8988T (cell line): Measurements from ENCODE around the gene E2F6.

Experiments used
- DNase-seq: peaks from one replicate; pipeline ENCODE4 v3.0.0; 2011

Gene E2F6

GRCh38 chr2:11465485-11466306, at the start of gene E2F6:
E2F6 (minus strand) TSS chr2:11466161; CDS start chr2:11465879, 282 bp downstream.
- peak; percentile 81 for DNase-seq

- no peak for DNase-seq
These were observed 49.6 kb upstream of the E2F6 start for GRCh38 chr2:11515490-11515981.

- no peak for DNase-seq
These were observed 48.9 kb upstream of the E2F6 start for GRCh38 chr2:11514904-11515303.

- no peak for DNase-seq
These were observed 48.2 kb upstream of the E2F6 start for GRCh38 chr2:11514081-11514730.

- DNase-seq, result no peak
These were observed 47.4 kb upstream of the E2F6 start for GRCh38 chr2:11513319-11513718.

- no peak for DNase-seq
These were observed 46.5 kb upstream of the E2F6 start for GRCh38 chr2:11512431-11512830.

- DNase-seq, result no peak
These were observed 43.8 kb upstream of the E2F6 start for GRCh38 chr2:11509657-11510360.

- DNase-seq, result no peak
These were observed 42.3 kb upstream of the E2F6 start for GRCh38 chr2:11508279-11508678.

- no peak for DNase-seq
These were observed 41.6 kb upstream of the E2F6 start for GRCh38 chr2:11507517-11507916.

GRCh38 chr2:11506611-11506969, 40.6 kb upstream of the E2F6 start:
- no peak for DNase-seq

GRCh38 chr2:11505652-11506610, 40.0 kb upstream of the E2F6 start:
- DNase-seq, result no peak

GRCh38 chr2:11503354-11503927, 37.5 kb upstream of the E2F6 start:
- DNase-seq, result no peak

GRCh38 chr2:11502740-11503292, 36.9 kb upstream of the E2F6 start:
- DNase-seq, result no peak

GRCh38 chr2:11500702-11501303, 34.8 kb upstream of the E2F6 start:
- no peak for DNase-seq

GRCh38 chr2:11499081-11499743, 33.3 kb upstream of the E2F6 start:
- no peak for DNase-seq

GRCh38 chr2:11498543-11499034, 32.6 kb upstream of the E2F6 start:
- DNase-seq, result no peak

- no peak for DNase-seq
These were observed 30.1 kb upstream of the E2F6 start for GRCh38 chr2:11495844-11496681.

GRCh38 chr2:11494310-11494709, 28.3 kb upstream of the E2F6 start:
- DNase-seq, result no peak

GRCh38 chr2:11493282-11493681, 27.3 kb upstream of the E2F6 start:
- no peak for DNase-seq

- DNase-seq, result no peak
These were observed 26.8 kb upstream of the E2F6 start for GRCh38 chr2:11492720-11493119.
